ENCODE measurements around the gene CCDC59.

The CCDC59 gene

DNA sequence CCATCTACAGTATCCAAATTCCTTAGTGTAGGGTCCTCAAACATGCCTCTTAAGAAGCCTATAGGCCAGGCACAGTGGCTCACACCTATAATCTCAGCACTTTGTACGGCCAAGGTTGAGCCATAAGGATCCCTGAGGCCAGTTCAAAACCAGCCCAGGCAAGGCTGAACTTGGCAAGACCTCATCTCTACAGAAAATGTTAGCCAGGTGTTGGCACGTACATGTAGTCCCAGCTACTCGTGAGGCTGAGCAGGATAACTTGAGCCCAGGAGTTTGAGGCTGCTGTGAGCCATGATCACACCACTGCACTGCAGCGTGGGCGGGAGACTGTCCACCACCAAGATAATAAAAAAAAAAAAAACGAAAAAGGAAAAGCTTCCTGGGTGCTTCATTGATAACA lies 6.8 kb downstream of the CCDC59 start:
- no peak for FAIRE-seq
- no peak for DNase-seq (ENCODE audit: insufficient read length, low spot score)
- no peak for TF ChIP-seq POLR2A (IDR thresholded peaks at IDR 0.05; ENCODE audit: low read depth, low read length)

DNA sequence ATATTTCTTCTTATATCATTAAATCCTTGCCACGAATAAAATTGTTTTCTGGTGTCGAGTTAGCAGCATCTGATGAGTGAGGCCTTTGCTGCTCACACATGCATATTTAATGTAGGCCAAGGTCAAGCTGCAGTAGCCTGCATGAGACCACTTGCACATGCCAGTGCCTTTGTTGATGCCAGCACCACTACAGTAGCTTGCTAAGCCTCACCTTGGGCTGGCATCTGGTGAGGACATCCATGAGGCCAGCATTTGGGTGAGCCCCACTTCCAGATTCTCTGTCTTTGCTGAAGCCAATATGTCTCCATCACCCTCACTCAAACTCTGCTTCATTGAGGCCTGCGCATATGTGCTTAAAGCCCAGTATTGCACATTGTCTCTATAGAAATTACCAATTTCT lies 8.0 kb downstream of the CCDC59 start:
- FAIRE-seq (no peak), DNase-seq (ENCODE audit: insufficient read length, low spot score) (no peak)
- TF ChIP-seq POLR2A (IDR thresholded peaks at IDR 0.05; ENCODE audit: low read depth, low read length), result no peak

DNA sequence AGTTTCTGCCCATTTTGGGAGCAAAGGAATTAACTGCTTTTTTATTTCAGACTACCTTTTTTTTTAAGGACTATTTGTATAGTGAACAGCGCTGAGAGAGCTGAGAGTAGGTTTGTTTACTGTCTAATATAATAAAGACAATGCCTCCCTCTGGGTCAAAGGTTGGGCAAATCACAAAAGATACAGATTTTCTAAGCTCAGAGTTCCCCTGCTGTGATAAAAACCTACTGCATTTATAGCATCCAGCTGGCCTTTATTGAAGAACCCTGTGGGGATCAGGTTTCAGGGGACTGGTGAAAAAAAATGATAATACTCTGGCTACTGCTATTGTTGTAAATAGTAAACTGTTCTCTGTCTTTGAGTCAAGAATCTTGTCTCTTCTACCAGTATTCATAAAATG lies 28.7 kb downstream of the CCDC59 start:
- TF ChIP-seq POLR2A (IDR thresholded peaks at IDR 0.05; ENCODE audit: low read depth, low read length), result no peak
- FAIRE-seq (no peak), DNase-seq (ENCODE audit: insufficient read length, low spot score) (no peak)

DNA sequence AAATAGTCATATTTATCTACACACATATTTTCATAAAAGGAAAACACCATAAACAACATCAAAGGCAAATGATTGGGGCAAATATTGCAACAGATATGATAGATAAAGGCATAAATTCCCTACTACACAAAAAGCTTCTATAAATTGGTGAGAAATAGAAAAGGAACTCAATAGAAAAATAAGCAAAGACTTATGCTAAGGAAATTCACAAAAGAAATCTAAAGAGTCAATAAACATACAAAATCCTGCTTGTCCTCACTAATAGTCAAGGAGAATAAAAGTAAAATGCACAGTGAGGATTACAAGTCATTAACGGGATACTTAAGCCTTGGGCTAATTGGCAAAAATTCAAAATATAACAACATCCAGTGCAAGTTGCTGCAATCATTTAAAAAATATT lies 30.3 kb downstream of the CCDC59 start:
- FAIRE-seq (no peak), DNase-seq (ENCODE audit: insufficient read length, low spot score) (no peak)
- TF ChIP-seq POLR2A (IDR thresholded peaks at IDR 0.05; ENCODE audit: low read depth, low read length), result no peak

DNA sequence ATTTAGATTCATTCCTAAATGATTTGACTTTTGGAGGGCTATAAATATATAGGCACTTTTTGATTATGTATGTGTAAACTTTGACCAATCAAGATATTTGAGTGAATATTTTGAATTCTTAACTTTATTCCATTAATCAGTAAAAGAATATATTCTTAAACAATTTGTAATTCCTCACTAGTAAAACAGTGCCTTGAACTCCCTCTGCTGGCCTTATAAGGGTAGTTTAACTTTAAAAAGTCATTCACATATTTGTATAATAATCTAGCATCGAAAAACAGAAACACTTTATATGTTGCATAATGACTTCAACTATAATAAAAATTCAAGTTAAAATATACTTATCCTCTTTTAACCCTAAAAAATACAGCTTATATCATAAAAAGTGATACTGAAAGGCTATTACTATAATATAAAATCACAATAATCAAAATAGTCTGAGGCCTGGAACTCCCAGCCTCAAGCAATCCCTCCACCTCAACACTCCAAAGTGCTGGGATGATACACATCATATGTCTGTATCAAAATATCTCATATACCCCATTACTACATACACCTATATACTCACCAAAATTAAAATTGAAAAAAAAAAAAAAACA lies 31.2 kb downstream of the CCDC59 start:
- no peak for TF ChIP-seq POLR2A (IDR thresholded peaks at IDR 0.05; ENCODE audit: low read depth, low read length)
- DNase-seq (ENCODE audit: insufficient read length, low spot score) (no peak), FAIRE-seq (no peak)

DNA sequence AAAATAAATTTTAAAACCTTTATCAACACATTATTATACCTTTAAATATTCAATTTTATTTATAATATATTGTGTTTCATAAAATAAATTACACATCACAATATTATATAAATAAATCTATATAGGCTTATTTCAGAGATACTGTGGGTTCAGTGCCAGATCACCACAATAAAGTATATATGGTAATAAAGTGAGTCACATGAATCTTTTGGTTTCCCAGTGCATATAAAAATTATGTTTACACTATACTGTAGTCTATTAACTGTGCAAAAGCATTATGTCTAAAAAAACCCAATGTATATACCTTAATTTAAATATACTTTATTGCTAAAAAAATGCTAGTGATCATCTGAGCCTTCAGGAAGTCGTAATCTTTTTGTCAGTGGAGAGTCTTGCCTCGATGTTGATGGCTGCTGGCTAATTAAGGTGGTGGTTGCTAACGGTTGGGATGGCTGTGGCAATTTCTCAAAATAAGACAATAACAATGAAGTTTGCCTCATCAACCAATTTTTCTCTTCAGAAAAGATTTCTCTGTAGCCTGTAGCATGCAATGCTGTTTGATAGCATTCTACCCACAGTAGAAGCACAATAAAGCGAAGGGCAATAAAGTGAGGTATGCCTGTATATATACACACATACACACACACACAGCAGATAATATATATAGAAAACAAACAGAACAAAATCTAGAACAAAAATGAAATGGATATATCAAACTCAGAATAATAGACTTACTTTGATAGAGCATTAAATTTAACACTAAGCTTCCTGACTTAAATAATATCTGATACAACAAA lies 32.4 kb downstream of the CCDC59 start:
- DNase-seq (ENCODE audit: insufficient read length, low spot score) (no peak), FAIRE-seq (no peak)
- no peak for TF ChIP-seq POLR2A (IDR thresholded peaks at IDR 0.05; ENCODE audit: low read depth, low read length)

DNA sequence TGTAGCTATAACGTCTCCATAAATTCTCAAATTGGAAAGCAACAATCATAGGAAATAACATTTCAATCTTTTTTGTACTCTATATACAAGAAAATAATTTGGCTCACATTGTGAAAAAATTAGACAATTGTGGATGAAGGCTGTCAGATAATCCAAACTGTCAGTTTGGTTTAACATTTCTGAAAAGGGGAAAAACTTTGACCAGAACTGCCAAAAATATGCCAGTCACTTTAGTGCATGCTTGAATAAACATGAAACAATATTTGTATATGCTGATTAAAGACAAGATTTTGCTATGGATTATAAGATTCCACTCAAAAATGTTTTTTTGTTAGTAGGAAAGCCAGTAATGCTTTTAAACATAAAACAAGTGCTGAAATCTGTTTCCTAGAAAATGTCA lies 38.9 kb downstream of the CCDC59 start:
- FAIRE-seq, result no peak
- no peak for TF ChIP-seq POLR2A (IDR thresholded peaks at IDR 0.05; ENCODE audit: low read depth, low read length)

DNA sequence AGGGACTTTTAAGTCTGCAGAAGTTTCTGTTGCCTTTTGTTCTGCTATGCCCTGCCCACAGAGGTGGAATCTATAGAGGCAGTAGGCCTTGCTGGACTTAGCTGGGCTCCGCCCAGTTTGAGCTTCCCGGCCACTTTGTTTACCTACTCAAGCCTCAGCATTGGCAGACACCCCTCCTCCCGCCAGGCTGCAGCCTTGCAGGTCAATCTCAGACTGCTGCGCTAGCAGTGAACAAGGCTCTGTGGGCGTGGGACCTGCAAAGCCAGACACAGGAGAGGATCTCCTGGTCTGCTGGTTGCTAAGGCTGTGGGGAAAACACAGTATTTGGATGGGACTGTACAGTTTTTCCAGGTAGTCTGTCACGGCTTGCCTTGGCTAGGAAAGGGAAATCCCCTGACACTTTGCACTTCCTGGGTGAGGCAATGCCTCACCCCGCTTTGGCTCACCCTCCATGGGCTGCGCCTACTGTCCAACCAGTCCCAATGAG lies 43.7 kb downstream of the CCDC59 start:
- no peak for TF ChIP-seq POLR2A (IDR thresholded peaks at IDR 0.05; ENCODE audit: low read depth, low read length)
- DNase-seq (ENCODE audit: insufficient read length, low spot score), result no peak
- FAIRE-seq, result no peak

More for the DNA sequence above, 38.9 kb downstream of the CCDC59 start:
- no peak for DNase-seq (ENCODE audit: insufficient read length, low spot score)

All from H54 (cell line).